ENCODE measurements around the gene SMPD4.
"Not testable (repeated sequence)": the region's sequence is repeated elsewhere in the genome, so short reads cannot be mapped to it uniquely, and the experiment has no call there.

DNA sequence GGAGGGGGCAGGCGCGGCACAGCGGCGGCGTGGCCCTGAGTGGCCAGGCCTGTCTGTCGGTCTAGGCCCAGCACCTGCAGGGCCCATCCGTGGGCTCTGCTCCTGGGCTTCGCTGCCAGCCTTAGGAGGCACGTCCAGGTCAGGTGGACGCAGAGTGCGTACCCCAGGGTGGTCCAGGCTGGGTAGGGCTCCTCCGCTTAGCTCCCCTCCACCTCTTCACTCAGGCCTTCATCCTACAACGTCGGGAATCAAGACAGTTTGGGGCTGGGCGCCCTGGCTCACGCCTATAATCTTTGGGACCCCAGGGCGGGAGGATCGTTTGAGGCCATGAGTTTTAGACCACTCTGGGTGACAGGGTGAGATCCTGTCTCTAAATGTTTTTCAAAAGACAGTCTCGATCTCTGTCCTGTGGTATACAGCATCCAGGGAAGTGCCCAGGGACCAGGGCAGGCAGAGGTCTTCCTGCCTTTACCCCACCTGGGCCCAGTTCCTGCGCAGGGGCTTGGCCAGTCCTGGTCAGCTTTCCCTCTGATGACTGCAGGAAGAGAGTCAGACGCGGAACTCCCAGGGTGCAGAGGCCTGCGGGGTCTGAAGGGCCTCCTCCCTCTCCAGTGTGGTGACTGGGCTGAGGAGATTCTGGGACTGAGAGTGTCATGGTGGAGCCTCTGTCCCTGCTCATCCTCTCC lies 1.6 kb upstream of the SMPD4 start:
- TF ChIP-seq CTCF (IDR thresholded peaks at IDR 0.05); POLR2A (IDR thresholded peaks at IDR 0.05; ENCODE audit: low read depth); POLR2AphosphoS5 (IDR thresholded peaks at IDR 0.05); EP300 (IDR thresholded peaks at IDR 0.05): not testable (repeated sequence)
